Osteoblast (primary cell): Measurements from ENCODE around the gene AGO3. TPM values are rescaled to one million over a fixed set of nuclear protein-coding genes. Genes with fewer than 3 reads are reported as not detected.
A peak's percentile ranks its signal among the peaks of the same experiment; 100 is the strongest.

ENCODE experiments used
- DNase-seq: peaks from one replicate; pipeline ENCODE4 v3.0.0; 2011; ENCODE audit warnings: low spot score, mixed read lengths; ENCODE audit not compliant: insufficient read length; ENCODE audit errors: missing footprints
- H2AFZ ChIP-seq: 2 replicates; pipeline ENCODE4 v1.6.0; 2011; ENCODE audit warnings: mild to moderate bottlenecking, low read length
- H3K27ac ChIP-seq: 2 replicates; pipeline ENCODE4 v1.5.1; 2011; ENCODE audit warnings: mild to moderate bottlenecking, low read depth, low read length, moderate library complexity
- H3K27me3 ChIP-seq: 2 replicates; pipeline ENCODE4 v1.6.0; 2012; ENCODE audit warnings: mild to moderate bottlenecking, control low read depth, inconsistent platforms, low read length, moderate library complexity; ENCODE audit not compliant: insufficient read depth
- H3K36me3 ChIP-seq: 2 replicates; pipeline ENCODE4 v1.5.1; 2011; ENCODE audit warnings: mild to moderate bottlenecking, low read length, control low read depth, moderate library complexity; ENCODE audit not compliant: insufficient read depth
- H3K4me1 ChIP-seq: 2 replicates; pipeline ENCODE4 v1.5.1; 2011; ENCODE audit warnings: mild to moderate bottlenecking, low read length, control low read depth, moderate library complexity; ENCODE audit not compliant: insufficient read depth
- H3K4me2 ChIP-seq: 2 replicates; pipeline ENCODE4 v1.6.0; 2011; ENCODE audit warnings: mild to moderate bottlenecking, low read length; ENCODE audit not compliant: insufficient read depth
- H3K4me3 ChIP-seq: fragments of 200-600 bp; sonication (generic); 3 replicates; pipeline ENCODE4 v1.5.1; 2012; ENCODE audit warnings: mild to moderate bottlenecking, low read length, inconsistent platforms; ENCODE audit not compliant: insufficient read depth
- H3K79me2 ChIP-seq: 2 replicates; pipeline ENCODE4 v1.6.0; 2012; ENCODE audit warnings: mild to moderate bottlenecking, low read length, control low read depth, inconsistent platforms; ENCODE audit not compliant: insufficient read depth
- H3K9me3 ChIP-seq: 2 replicates; pipeline ENCODE4 v1.5.1; 2011; ENCODE audit warnings: low read depth, low read length, control low read depth
- H4K20me1 ChIP-seq: 2 replicates; pipeline ENCODE4 v1.6.0; 2012; ENCODE audit warnings: mild to moderate bottlenecking, low read length, control low read depth; ENCODE audit not compliant: insufficient read depth
- total RNA-seq: library from RNA; depleted of rRNA; stranded (reverse); fragments of >200 nt; gene quantifications from 2 replicates; pipeline ENCODE4 v1.2.3, GENCODE V29; 2012
- TF ChIP-seq, protein P1 (sequence below): IDR thresholded peaks from 2 replicates; pipeline ENCODE4 v1.5.1; 2011; ENCODE audit warnings: mild to moderate bottlenecking, low read depth, low read length, moderate library complexity; ENCODE audit errors: extremely low read depth

Gene AGO3
- total RNA-seq, 1 donor = 14.8 TPM

DNA sequence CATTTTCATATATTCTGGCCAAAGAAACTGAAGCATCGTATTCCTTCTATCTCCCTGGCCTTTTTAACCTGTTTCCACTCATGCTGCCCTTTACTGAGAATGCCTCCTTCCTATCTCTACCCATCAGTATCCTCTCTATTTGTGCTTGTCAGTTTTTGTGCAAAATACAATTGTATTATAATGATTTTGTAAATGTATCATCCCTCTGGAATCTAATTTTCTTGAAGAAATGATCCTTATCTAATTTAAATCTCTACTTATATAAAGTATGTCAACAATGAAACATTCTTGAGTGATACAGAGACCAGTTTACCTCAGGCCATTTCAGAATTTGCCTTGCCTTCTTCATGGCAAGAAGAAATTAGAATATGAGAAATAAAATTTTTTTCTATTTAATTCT lies 93.9 kb downstream of the AGO3 start:
- Histone ChIP-seq H4K20me1 (no peaks in the 10 kb centered on the region), H3K27me3 (no peaks in the 10 kb centered on the region), H3K4me3 (no peak overlapping the region), H2AFZ (no peak overlapping the region), H3K4me1 (no peaks in the 10 kb centered on the region), H3K27ac (no peak overlapping the region), H3K4me2 (no peak overlapping the region), H3K79me2 (no peaks in the 10 kb centered on the region), H3K36me3 (peaks cover 17% of the 10 kb centered on the region), H3K9me3 (no peaks in the 10 kb centered on the region)
- TF ChIP-seq, protein P1, sequence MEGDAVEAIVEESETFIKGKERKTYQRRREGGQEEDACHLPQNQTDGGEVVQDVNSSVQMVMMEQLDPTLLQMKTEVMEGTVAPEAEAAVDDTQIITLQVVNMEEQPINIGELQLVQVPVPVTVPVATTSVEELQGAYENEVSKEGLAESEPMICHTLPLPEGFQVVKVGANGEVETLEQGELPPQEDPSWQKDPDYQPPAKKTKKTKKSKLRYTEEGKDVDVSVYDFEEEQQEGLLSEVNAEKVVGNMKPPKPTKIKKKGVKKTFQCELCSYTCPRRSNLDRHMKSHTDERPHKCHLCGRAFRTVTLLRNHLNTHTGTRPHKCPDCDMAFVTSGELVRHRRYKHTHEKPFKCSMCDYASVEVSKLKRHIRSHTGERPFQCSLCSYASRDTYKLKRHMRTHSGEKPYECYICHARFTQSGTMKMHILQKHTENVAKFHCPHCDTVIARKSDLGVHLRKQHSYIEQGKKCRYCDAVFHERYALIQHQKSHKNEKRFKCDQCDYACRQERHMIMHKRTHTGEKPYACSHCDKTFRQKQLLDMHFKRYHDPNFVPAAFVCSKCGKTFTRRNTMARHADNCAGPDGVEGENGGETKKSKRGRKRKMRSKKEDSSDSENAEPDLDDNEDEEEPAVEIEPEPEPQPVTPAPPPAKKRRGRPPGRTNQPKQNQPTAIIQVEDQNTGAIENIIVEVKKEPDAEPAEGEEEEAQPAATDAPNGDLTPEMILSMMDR = no peak
- no peak for DNase-seq

DNA sequence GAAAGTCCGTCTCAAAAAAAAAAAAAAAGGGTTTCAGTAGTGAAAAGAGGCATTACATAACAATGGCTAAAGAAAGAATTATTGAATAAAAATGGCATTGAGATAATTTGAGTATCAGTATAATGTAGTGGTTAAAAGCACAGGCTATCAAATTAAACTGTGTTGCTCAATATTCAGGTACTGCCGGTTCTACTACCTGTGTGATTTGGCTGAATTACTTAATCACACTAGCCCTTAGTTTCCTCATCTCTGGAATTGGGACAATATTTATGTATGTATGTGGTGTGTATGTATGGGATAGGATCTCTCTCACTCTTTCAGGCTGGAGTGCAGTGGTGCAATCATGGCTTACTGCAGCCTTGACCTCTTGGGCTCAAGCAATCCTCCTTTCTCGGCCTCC lies 96.9 kb downstream of the AGO3 start:
- no peak overlapping the region for H2AFZ ChIP-seq
- no peaks in the 10 kb centered on the region for H3K27me3 ChIP-seq
- DNase-seq = no peak
- no peaks in the 10 kb centered on the region for H4K20me1 ChIP-seq
- peaks cover 14% of the 10 kb centered on the region for H3K36me3 ChIP-seq
- H3K27ac ChIP-seq = no peak overlapping the region
- TF ChIP-seq, protein P1 = no peak
- H3K4me2 ChIP-seq = no peak overlapping the region
- no peaks in the 10 kb centered on the region for H3K9me3 ChIP-seq
- H3K79me2 ChIP-seq = no peaks in the 10 kb centered on the region
- H3K4me1 ChIP-seq = no peaks in the 10 kb centered on the region
- no peak overlapping the region for H3K4me3 ChIP-seq

DNA sequence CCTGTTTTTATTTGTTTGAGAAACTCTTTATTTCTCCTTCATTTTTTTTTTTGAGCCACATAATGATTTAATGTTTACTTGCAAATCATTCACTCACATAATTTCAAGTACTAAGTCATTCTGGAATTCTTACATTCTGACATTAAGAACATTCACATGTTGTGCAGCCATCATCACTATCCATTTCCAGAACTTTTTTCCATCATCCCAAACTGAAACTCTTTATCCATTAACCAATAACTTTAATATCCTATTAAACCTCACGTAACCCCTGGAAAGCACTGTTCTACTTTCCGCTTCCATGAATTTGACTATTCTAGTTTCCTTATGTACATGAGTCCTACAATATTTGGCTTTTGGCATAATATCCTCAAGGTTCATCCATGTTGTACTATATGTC lies 100.5 kb downstream of the AGO3 start:
- H3K79me2 ChIP-seq = no peaks in the 10 kb centered on the region
- H3K27ac ChIP-seq = no peak overlapping the region
- no peak overlapping the region for H3K4me3 ChIP-seq
- H3K9me3 ChIP-seq = no peaks in the 10 kb centered on the region
- no peak overlapping the region for H3K4me2 ChIP-seq
- TF ChIP-seq, protein P1 = no peak
- no peaks in the 10 kb centered on the region for H3K27me3 ChIP-seq
- H3K4me1 ChIP-seq = no peaks in the 10 kb centered on the region
- peaks cover 9% of the 10 kb centered on the region for H3K36me3 ChIP-seq
- no peaks in the 10 kb centered on the region for H4K20me1 ChIP-seq
- DNase-seq = no peak
- no peak overlapping the region for H2AFZ ChIP-seq

DNA sequence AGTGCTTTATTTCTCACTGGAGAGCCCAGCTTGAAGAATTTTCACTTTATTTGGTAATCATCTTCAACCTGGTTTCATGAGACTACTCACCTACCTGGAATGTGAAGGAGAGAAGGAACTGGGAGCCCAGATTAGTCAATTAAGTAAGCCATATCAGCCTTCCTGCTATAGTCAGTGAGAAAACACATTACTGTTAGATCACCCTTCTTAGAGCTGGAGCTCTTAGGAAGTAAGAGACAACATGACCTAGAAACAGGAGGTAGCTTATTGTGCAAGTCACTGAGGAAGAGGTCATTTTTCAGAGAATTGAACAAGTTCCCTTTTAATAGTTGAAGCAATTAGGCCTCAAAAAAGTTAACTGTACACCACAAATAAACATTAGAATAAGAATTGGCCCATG lies 103.8 kb downstream of the AGO3 start:
- H3K4me1 ChIP-seq = no peaks in the 10 kb centered on the region
- H4K20me1 ChIP-seq = no peaks in the 10 kb centered on the region
- no peak overlapping the region for H3K4me2 ChIP-seq
- peak; percentile 48 for DNase-seq
- H2AFZ ChIP-seq = no peak overlapping the region
- TF ChIP-seq, protein P1 = no peak
- peaks cover 7% of the 10 kb centered on the region for H3K36me3 ChIP-seq
- no peaks in the 10 kb centered on the region for H3K9me3 ChIP-seq
- H3K4me3 ChIP-seq = no peak overlapping the region
- H3K79me2 ChIP-seq = no peaks in the 10 kb centered on the region
- H3K27ac ChIP-seq = no peak overlapping the region
- no peaks in the 10 kb centered on the region for H3K27me3 ChIP-seq
